Skeletal muscle cell (primary cell): Measurements from ENCODE around the gene SMG6.
"Not testable (repeated sequence)": the region's sequence is repeated elsewhere in the genome, so short reads cannot be mapped to it uniquely, and the experiment has no call there.

ENCODE experiments used
- DNase-seq: peaks from one replicate; pipeline ENCODE4 v3.0.0-alpha.2; 2010; ENCODE audit warnings: low read depth
- H3K4me3 ChIP-seq: 2 replicates; pipeline ENCODE4 v1.5.1; 2011; ENCODE audit warnings: low read depth, mild to moderate bottlenecking, control low read depth, low read length, moderate library complexity

SMG6 gene

DNA sequence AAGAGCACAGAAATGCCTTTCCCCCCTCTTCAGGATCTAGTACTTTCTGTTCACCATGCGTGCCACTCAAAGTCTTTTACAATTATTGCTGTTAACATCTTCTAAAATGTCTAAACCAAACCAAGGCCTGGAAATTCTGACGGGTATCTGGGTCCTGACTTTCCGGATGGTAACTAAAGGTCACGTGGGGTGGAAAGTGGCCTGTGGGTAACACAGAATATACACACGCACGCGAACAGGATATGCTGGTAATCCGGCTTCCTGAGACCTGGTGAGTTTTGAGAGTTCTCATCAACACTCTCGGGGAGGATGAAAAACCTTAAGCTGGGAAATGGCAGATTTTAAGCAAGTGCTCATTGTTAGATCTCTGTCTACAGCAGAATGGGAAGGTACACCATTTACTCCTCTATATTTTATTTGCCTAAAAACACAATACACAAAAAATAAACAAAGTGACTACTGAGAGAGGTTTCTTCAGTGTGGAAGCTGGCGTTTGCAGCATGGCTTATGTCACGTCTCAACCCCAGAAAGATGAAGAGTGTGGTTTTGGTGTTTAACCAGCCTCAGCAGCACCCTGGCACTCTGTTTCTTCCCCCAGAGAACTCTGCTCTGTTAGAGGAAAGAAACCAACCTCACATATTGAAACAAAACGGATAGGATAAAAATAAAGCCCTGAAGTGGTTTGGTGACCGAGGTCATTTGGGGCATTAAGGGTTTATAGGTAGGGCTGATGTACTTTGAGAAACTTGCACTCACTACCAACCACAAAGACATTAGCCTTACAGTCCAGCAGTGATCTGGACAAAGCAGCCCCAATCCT is 37.3 kb downstream of the SMG6 start:
- DNase-seq: no peak
- no peak overlapping the region for H3K4me3 ChIP-seq

GRCh38 chr17:2265166-2265565 is 38.4 kb downstream of the SMG6 start:
- not testable (repeated sequence) for H3K4me3 ChIP-seq, DNase-seq

DNA sequence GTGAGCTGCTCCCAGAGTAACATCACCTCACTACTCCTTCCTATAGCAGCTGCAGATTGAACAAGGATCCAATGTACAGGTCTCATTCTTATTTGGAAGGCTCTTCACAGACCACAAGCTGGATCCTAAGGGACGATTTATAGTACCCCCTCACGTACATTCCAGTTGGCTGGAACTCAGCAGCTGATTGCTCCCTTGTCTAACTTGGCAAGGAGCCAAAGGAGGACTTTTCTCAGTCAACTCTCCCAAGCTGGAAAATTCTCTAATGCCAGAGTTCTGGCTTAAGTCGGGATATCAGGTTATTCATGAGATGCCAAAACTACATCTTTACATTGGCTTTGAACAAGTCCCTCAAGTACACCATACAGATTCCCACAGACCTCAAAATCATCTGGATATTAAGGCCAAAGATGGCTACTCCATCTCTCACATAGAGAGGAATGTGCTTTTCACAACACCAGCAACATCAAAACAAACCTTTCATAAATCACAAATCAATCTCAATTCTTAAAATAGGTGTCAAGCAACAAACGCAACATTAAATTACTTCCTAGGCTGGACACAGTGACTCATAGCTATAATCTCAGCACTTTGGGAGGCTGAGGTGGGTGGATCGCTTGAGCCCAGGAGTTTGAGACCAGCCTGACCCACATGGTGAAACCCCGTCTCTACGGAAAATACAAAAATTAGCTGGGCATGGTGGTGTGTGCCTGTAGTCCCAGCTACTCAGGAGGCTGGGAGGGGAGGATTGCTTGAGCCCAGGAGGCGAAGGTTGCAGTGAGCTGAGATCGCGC is 39.3 kb downstream of the SMG6 start:
- no peak overlapping the region for H3K4me3 ChIP-seq
- DNase-seq: peak; percentile 78

- DNase-seq: no peak
- peak overlapping the region; percentile 9 for H3K4me3 ChIP-seq
These were observed 40.2 kb downstream of the SMG6 start for GRCh38 chr17:2263183-2264066.

GRCh38 chr17:2262135-2262587 is 41.4 kb downstream of the SMG6 start:
- DNase-seq: peak; percentile 67

GRCh38 chr17:2259769-2260536 is 43.6 kb downstream of the SMG6 start:
- no peak for DNase-seq
- H3K4me3 ChIP-seq: no peak overlapping the region

More at GRCh38 chr17:2262135-2262587, 41.4 kb downstream of the SMG6 start:
- no peak overlapping the region for H3K4me3 ChIP-seq

GRCh38 chr17:2258830-2259229 is 44.8 kb downstream of the SMG6 start:
- not testable (repeated sequence) for DNase-seq, H3K4me3 ChIP-seq

- DNase-seq: no peak
- no peak overlapping the region for H3K4me3 ChIP-seq
These were observed 49.7 kb downstream of the SMG6 start for GRCh38 chr17:2253768-2254406.

DNA sequence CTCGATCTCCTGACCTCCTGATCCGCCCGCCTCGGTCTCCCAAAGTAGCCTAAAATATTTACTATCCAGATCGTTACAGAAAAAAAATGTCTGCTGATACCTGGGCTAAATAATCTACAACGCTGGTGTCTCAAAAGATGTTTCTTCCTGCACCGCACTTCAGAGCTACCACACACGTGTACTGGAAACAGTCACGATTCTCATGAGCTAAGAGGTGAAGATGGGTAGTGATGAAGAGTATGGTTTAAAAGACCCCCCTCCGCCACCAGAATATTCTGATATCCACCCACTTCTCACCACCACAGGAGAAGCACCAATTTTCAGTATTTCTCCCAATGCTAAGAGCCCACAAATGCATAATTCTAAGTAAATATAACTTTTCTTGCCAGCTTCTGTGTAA is 50.2 kb downstream of the SMG6 start:
- no peak for DNase-seq
- no peak overlapping the region for H3K4me3 ChIP-seq

DNA sequence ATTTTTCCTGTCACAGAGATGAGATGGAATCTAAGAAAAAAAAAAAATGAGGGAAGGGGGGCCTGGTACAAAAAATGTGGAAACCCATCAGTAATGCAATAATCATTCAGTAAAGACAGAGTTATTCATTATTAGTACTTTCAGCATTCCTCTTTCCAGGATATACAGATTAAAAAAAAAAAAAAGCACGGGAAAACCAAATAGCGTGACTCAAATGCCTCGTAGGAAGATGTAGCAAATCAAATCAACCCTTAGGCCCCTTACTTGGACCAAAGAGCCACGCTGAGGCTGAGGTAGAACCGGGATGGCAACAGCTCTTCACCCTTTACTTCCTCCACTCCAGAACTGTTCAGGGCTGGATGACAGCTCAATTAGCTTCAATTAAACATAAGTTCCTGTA is 52.5 kb downstream of the SMG6 start:
- no peak overlapping the region for H3K4me3 ChIP-seq
- no peak for DNase-seq

GRCh38 chr17:2250140-2251095 is 53.2 kb downstream of the SMG6 start:
- no peak for DNase-seq
- no peak overlapping the region for H3K4me3 ChIP-seq

DNA sequence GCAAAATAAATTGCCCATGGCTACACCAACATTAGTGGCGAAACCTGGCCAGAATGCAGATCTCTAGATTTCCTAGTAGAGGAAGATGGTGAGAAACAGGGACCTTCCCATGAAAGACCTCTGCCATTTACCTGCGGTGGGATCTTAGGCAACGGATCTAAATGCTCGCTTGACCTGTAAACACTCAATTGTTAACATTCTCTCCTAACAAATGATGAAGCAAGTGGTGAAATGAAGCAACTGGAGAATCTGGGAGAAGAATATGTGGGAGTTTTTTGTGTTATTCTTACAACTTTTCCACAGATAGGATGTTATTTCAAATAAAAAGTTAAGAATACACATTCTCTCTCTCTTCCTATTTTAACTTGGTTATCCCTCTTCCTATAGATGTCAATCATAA is 56.6 kb downstream of the SMG6 start:
- no peak for DNase-seq
- no peak overlapping the region for H3K4me3 ChIP-seq

DNA sequence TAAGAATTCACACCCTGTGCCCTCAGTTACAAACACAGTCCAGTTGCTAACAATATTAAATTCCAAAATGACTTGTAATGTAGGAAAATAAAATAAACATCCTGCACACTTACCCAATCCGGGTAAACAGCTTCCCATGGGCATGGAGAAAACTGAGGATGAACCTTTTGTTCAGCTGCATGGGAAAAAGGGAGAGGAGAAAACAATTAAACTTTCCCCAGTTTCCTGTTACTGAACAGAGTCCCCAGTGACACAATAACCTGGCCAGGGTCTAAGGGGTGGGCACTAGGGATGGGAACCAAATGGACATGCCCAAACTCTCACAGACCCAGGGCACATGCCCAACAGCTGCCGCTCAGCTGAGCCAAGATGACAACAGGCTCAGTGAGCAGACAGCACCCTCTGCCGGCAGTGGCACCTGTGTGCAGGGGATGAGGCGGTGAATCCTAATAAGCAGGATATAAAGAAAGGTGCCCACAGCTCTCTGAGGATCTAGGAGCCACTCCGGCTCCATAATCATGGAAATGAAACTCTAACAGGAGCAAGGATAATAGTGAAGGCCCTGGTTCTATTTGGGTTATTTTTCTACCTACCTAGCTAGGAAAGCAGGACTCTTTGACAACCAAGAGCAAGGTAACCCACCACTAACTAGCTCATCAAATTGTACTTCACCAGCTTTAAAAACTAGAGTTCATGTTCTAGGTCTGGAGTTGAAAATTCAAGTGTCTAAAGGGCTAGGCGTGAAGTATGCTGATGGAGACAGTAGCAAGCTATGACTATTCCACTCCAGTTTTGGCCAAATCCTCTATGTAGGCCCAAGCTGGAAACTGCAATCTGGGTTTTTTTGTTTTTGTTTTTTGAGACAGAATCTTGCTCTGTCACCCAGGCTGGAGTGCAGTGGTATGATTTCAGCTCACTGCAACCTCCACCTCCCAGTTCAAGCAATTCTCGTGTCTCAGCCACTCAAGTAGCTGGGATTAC is 58.8 kb downstream of the SMG6 start:
- no peak overlapping the region for H3K4me3 ChIP-seq
- peak; percentile 88 for DNase-seq

GRCh38 chr17:2243953-2244352 is 59.6 kb downstream of the SMG6 start:
- no peak for DNase-seq
- H3K4me3 ChIP-seq: no peak overlapping the region

GRCh38 chr17:2241823-2242222 is 61.8 kb downstream of the SMG6 start:
- H3K4me3 ChIP-seq: no peak overlapping the region
- DNase-seq: peak; percentile 94

DNA sequence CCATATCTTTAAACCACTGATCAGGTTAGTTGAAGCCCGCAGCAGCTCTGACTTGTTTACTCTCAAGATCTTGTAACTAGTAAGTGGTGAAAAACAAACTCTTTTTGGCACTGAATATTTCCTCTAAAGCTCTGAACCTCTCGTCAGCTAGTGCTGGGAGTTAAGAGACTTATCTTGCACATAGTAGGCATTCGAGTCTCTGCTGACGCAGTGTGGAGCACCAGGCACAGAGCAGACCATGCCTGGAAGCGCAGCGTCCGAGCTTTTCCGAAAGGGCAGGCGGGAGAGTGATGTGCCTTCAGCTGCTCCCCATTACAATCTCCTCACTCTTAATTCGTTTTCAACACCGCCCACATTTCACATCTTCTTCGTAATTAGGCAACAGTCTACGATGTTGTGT is 63.0 kb downstream of the SMG6 start:
- no peak for DNase-seq
- no peak overlapping the region for H3K4me3 ChIP-seq
